PFSK-1 (cell line): ENCODE measurements around the gene RAD51B.

Source experiments
- FOXP2 ChIP-seq: optimal IDR thresholded peaks from 2 replicates; pipeline ENCODE3; 2011; ENCODE audit warnings: borderline replicate concordance, control low read depth, inconsistent platforms; ENCODE audit not compliant: insufficient read depth; ENCODE audit errors: extremely low read length, extremely low read depth
- POLR2AphosphoS5 ChIP-seq: IDR thresholded peaks from 2 replicates; pipeline ENCODE4 v1.6.1; 2012; ENCODE audit warnings: low read depth, mild to moderate bottlenecking, control low read depth, low read length, moderate library complexity
- SIN3A ChIP-seq: IDR thresholded peaks from 2 replicates; pipeline ENCODE4 v1.6.1; 2012; ENCODE audit warnings: mild to moderate bottlenecking, low read length, moderate library complexity, borderline replicate concordance; ENCODE audit not compliant: insufficient read depth
- TAF1 ChIP-seq: IDR thresholded peaks from 2 replicates; pipeline ENCODE4 v1.6.1; 2012; ENCODE audit warnings: low read length, control low read depth, borderline replicate concordance; ENCODE audit not compliant: insufficient read depth
- TF ChIP-seq, protein P1 (sequence below), 2 experiments: IDR thresholded peaks; 2 replicates each; pipeline versions ENCODE4 v1.6.1 to v1.8.0; 2011 to 2012; ENCODE audit warnings: low read depth in 2 of 2, low read length in 2 of 2, control low read depth in 1 of 2, inconsistent platforms in 1 of 2, mild to moderate bottlenecking in 1 of 2, moderate library complexity in 1 of 2; ENCODE audit not compliant: insufficient read depth in 1 of 2

Gene RAD51B

DNA sequence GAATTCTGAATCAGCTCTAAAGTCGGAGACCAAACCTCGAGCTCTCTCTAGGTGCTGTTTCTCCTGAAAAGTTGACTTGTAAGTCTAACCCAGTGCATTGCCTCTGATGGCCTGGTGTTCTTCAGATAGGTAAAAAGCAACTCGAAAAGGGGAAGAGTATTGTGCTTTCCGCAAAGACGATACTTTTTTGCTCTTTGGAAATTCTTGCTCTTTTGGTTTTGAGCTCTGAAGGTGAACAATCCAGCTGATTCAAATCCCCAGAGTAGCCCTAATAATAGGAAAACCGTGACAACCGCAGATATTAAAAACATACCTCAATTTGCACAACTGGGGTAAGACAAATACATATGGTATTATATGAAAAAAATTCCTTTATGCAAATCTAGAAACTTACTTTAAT is 447.4 kb downstream of the RAD51B start:
- TF ChIP-seq, protein P1, sequence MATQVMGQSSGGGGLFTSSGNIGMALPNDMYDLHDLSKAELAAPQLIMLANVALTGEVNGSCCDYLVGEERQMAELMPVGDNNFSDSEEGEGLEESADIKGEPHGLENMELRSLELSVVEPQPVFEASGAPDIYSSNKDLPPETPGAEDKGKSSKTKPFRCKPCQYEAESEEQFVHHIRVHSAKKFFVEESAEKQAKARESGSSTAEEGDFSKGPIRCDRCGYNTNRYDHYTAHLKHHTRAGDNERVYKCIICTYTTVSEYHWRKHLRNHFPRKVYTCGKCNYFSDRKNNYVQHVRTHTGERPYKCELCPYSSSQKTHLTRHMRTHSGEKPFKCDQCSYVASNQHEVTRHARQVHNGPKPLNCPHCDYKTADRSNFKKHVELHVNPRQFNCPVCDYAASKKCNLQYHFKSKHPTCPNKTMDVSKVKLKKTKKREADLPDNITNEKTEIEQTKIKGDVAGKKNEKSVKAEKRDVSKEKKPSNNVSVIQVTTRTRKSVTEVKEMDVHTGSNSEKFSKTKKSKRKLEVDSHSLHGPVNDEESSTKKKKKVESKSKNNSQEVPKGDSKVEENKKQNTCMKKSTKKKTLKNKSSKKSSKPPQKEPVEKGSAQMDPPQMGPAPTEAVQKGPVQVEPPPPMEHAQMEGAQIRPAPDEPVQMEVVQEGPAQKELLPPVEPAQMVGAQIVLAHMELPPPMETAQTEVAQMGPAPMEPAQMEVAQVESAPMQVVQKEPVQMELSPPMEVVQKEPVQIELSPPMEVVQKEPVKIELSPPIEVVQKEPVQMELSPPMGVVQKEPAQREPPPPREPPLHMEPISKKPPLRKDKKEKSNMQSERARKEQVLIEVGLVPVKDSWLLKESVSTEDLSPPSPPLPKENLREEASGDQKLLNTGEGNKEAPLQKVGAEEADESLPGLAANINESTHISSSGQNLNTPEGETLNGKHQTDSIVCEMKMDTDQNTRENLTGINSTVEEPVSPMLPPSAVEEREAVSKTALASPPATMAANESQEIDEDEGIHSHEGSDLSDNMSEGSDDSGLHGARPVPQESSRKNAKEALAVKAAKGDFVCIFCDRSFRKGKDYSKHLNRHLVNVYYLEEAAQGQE (IDR thresholded peaks at IDR 0.05; ENCODE audit: insufficient read depth in 1 of 2, low read depth in 2 of 2, low read length in 2 of 2) = no peak
- TF ChIP-seq TAF1 = no peak
- no peak for TF ChIP-seq POLR2AphosphoS5
- TF ChIP-seq FOXP2 = no peak
- TF ChIP-seq SIN3A = no peak

DNA sequence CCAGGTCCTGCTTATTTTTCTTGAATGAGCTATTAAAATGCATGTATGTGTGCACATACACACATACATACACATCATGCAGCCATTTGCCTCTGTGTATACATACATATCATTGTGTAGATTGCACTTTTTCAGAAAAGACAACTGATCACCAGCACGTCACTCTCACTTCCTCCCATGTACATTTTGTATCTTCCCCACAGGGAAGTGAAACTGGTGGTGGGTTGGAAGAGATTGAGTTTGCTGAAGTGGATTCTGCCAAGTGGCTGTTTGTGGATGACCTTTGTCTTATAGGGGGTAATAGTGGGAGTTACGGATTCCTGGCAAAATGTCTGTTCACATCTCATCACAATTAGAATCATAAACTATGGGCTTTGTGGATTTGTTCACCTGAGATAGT is 448.6 kb downstream of the RAD51B start:
- TF ChIP-seq FOXP2 (no peak), TAF1 (no peak)

DNA sequence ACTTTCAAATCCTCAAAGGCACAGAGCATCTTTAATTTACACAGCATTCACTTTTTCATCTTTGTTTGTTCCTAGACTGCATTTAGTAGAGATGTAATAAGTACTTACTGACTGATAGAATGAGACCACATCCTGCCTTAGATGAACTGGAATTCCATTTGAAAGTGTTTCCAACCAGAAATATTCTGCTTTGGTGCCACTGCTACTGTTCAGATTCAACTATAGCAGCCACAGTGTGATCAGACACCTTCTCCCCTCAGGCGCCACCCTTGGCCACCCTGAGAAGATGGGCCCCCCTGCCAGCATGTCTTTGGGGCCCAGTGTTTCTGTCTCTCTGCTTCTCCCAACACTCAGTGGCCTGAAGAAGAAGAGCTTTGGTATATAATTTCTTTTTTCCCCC is 449.1 kb downstream of the RAD51B start:
- TF ChIP-seq, protein P1 (IDR thresholded peaks at IDR 0.05; ENCODE audit: insufficient read depth in 1 of 2, low read depth in 2 of 2, low read length in 2 of 2) = no peak
- TF ChIP-seq FOXP2 = no peak
- no peak for TF ChIP-seq POLR2AphosphoS5
- no peak for TF ChIP-seq SIN3A

DNA sequence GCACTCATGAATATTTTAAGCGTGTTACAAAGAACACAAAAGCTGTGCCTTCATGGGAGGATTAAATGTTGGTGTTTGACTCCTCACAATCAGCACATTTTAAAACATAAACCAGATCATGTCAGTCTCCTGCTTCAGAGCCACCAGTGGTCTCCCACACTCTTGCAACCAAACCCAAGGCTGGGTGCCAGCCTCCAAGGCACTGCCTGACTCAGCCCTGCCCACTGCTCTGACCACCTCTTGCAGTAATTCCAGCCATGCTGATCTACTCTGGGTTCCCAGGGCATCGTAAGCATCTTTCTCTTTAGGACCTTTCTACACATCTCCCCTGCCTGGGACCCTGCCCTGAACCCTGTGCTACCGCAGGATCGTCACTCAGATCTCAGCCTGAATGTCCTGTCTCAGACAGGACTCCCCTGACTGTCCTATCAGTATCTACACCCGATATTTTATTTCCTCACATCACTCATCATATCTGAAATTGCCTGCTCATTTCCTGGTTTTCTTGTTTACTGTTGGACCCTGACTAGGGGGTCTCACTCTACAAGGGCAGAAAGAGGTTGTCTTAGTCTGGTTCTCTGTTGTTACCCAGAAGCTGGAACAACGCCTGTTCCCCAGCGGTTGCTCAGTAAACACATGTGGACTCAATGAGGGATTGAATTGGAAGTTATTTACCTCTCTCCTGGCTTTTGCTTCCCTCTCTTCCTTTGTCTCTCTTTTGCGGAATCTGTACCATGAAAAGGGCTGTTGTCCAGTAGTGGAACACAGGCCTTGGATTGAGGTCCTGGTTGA is 449.8 kb downstream of the RAD51B start:
- TF ChIP-seq SIN3A (no peak), TAF1 (no peak), FOXP2 (no peak), POLR2AphosphoS5 (no peak)
- TF ChIP-seq, protein P1 (IDR thresholded peaks at IDR 0.05; ENCODE audit: insufficient read depth in 1 of 2, low read depth in 2 of 2, low read length in 2 of 2) = no peak

DNA sequence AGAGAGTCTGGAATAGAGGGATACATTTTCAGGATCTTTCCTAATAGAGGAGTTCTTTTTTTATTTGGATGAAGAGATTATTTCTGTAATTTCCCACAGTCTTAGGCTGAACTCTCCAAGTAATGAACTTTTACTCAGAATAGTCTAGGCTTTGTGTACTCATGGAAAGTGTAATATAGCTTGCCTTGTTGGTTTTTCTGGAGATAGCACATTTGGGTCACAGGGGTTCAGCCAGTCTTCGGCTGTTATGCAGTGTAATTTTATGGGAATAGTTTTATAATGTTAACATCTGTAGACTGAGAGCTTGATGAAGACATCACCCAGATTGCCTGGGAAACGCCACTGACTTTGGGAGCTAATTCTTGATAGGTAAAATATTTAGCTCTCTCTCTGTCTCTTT is 450.8 kb downstream of the RAD51B start:
- TF ChIP-seq TAF1 = no peak
- TF ChIP-seq SIN3A = no peak
- no peak for TF ChIP-seq FOXP2
- no peak for TF ChIP-seq POLR2AphosphoS5
- TF ChIP-seq, protein P1 (IDR thresholded peaks at IDR 0.05; ENCODE audit: insufficient read depth in 1 of 2, low read depth in 2 of 2, low read length in 2 of 2) = no peak
